Panc1 (cell line): ENCODE measurements around the gene NXPH2. TPM values are rescaled to one million over a fixed set of nuclear protein-coding genes. Genes with fewer than 3 reads are reported as not detected.

Experiments
- ATAC-seq: fragments of 200-7000 bp; cut with Tn5 transposase; 2 replicates; pipeline ENCODE4 v1.9.1; 2020; ENCODE audit warnings: mild to moderate bottlenecking, moderate library complexity
- BruUV-seq: library from RNA; stranded (reverse); fragments of 400-500 nt; replicated peaks from 2 replicates; lab custom pipeline; 2021; lab: Mats Ljungman, UMichigan
- CTCF ChIA-PET: fragments of 300-600 bp; sonication (Branson Sonifier 250); formaldehyde crosslinking; loops from one replicate; lab custom pipeline; 2022; ENCODE audit warnings: antibody characterized with exemption; lab: Charles Lee
- POLR2A ChIA-PET: fragments of 300-600 bp; sonication (Branson Sonifier 250); formaldehyde crosslinking; loops from one replicate; lab custom pipeline; 2022; ENCODE audit warnings: antibody characterized with exemption; lab: Charles Lee
- DNase-seq: peaks from one replicate; pipeline ENCODE4 v3.0.0-alpha.2; 2010; ENCODE audit warnings: low read depth, low spot score
- H3K27ac ChIP-seq: 2 replicates; pipeline ENCODE4 v1.5.1; 2011; ENCODE audit warnings: mild to moderate bottlenecking, low read length, inconsistent platforms
- H3K27me3 ChIP-seq: fragments of 200-500 bp; sonication (Bioruptor generic); 2 replicates; pipeline ENCODE4 v1.6.0; 2014; ENCODE audit warnings: low read length, inconsistent platforms; ENCODE audit not compliant: control insufficient read depth, insufficient read depth
- H3K36me3 ChIP-seq: fragments of 200-500 bp; sonication (Bioruptor generic); 2 replicates; pipeline ENCODE4 v1.5.1; 2014; ENCODE audit warnings: inconsistent platforms, mild to moderate bottlenecking, low read length, moderate library complexity; ENCODE audit not compliant: control insufficient read depth, insufficient read depth
- H3K4me1 ChIP-seq: 2 replicates; pipeline ENCODE4 v1.5.1; 2011; ENCODE audit warnings: inconsistent platforms, mild to moderate bottlenecking, low read length, moderate library complexity; ENCODE audit not compliant: control insufficient read depth, insufficient read depth
- H3K4me3 ChIP-seq, 2 experiments: 2 replicates each; pipeline ENCODE4 v1.5.1; 2011 to 2012; ENCODE audit warnings: low read depth in 2 of 2, low read length in 2 of 2, mild to moderate bottlenecking in 2 of 2, inconsistent platforms in 1 of 2, moderate library complexity in 1 of 2
- H3K9me3 ChIP-seq: fragments of 200-500 bp; sonication (Bioruptor generic); 2 replicates; pipeline ENCODE4 v1.5.1; 2014; ENCODE audit warnings: low read depth, mild to moderate bottlenecking, inconsistent platforms, low read length, moderate library complexity; ENCODE audit not compliant: control insufficient read depth, insufficient read depth
- CTCF ChIP-seq: fragments of 450-650 bp; IDR thresholded peaks from 2 replicates; pipeline ENCODE4 v1.5.1; 2017; ENCODE audit warnings: mild to moderate bottlenecking
- POLR2AphosphoS5 ChIP-seq: IDR thresholded peaks from 2 replicates; pipeline ENCODE4 v1.6.1; 2012; ENCODE audit warnings: mild to moderate bottlenecking, low read depth, low read length, moderate library complexity
- SIN3A ChIP-seq: IDR thresholded peaks from 2 replicates; pipeline ENCODE4 v1.6.1; 2012; ENCODE audit warnings: low read depth, mild to moderate bottlenecking, low read length, moderate library complexity, borderline replicate concordance; ENCODE audit not compliant: insufficient read depth
- TCF7L2 ChIP-seq: IDR thresholded peaks from 2 replicates; pipeline ENCODE4 v1.6.1; 2011; ENCODE audit warnings: mild to moderate bottlenecking, low read depth, low read length, inconsistent platforms
- in situ Hi-C: cut with HindIII; loops from 2 replicates; pipeline ENCODE4 v1.10.0; 2016; ENCODE audit warnings: low sequenced_read_pairs, low pct_unique_long_range_greater_than_20kb
- intact Hi-C: fragments of 100-400 bp; cut with micrococcal nuclease; formaldehyde crosslinking; loops from one replicate; pipeline ENCODE4 v1.10.0; 2022; ENCODE audit not compliant: unreplicated experiment
- total RNA-seq: library from RNA; stranded (reverse); gene quantifications from one replicate; pipeline ENCODE4 v1.2.1, GENCODE V29; 2021; ENCODE audit not compliant: unreplicated experiment
- TF ChIP-seq, protein P1 (sequence below), 2 experiments: IDR thresholded peaks; 2 replicates each; pipeline ENCODE4 v1.6.1; 2011 to 2012; ENCODE audit warnings: low read depth in 2 of 2, control low read depth in 1 of 2, low read length in 1 of 2, mild to moderate bottlenecking in 1 of 2, moderate library complexity in 1 of 2; ENCODE audit not compliant: insufficient read depth in 1 of 2

Gene NXPH2
- total RNA-seq, 1 experiment from 2014 or later, result 5.4 TPM

GRCh38 chr2:138723196-138723987, 56.8 kb downstream of the NXPH2 start:
- Histone ChIP-seq H3K4me3 (no peak overlapping the region), H3K9me3 (no peaks in the 10 kb centered on the region), H3K4me1 (no peaks in the 10 kb centered on the region; the same call in 1 of the 2 replicates), H3K36me3 (no peaks in the 10 kb centered on the region), H3K27ac (no peak overlapping the region), H3K27me3 (no peaks in the 10 kb centered on the region)
- TF ChIP-seq CTCF, result no peak
- TF ChIP-seq, protein P1, sequence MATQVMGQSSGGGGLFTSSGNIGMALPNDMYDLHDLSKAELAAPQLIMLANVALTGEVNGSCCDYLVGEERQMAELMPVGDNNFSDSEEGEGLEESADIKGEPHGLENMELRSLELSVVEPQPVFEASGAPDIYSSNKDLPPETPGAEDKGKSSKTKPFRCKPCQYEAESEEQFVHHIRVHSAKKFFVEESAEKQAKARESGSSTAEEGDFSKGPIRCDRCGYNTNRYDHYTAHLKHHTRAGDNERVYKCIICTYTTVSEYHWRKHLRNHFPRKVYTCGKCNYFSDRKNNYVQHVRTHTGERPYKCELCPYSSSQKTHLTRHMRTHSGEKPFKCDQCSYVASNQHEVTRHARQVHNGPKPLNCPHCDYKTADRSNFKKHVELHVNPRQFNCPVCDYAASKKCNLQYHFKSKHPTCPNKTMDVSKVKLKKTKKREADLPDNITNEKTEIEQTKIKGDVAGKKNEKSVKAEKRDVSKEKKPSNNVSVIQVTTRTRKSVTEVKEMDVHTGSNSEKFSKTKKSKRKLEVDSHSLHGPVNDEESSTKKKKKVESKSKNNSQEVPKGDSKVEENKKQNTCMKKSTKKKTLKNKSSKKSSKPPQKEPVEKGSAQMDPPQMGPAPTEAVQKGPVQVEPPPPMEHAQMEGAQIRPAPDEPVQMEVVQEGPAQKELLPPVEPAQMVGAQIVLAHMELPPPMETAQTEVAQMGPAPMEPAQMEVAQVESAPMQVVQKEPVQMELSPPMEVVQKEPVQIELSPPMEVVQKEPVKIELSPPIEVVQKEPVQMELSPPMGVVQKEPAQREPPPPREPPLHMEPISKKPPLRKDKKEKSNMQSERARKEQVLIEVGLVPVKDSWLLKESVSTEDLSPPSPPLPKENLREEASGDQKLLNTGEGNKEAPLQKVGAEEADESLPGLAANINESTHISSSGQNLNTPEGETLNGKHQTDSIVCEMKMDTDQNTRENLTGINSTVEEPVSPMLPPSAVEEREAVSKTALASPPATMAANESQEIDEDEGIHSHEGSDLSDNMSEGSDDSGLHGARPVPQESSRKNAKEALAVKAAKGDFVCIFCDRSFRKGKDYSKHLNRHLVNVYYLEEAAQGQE (IDR thresholded peaks at IDR 0.05; ENCODE audit: insufficient read depth in 1 of 2, low read depth in 2 of 2, low read length in 1 of 2), result no peak
- TF ChIP-seq TCF7L2, result no peak
- TF ChIP-seq POLR2AphosphoS5, result no peak
- TF ChIP-seq SIN3A, result no peak
- intact Hi-C loops (no loop called here), in situ Hi-C loops (no loop called here)
- no peak for DNase-seq
- BruUV-seq, result no TSS peak
- POLR2A ChIA-PET, result no interaction called here
- ATAC-seq, result no peak
- CTCF ChIA-PET, result no interaction called here

DNA sequence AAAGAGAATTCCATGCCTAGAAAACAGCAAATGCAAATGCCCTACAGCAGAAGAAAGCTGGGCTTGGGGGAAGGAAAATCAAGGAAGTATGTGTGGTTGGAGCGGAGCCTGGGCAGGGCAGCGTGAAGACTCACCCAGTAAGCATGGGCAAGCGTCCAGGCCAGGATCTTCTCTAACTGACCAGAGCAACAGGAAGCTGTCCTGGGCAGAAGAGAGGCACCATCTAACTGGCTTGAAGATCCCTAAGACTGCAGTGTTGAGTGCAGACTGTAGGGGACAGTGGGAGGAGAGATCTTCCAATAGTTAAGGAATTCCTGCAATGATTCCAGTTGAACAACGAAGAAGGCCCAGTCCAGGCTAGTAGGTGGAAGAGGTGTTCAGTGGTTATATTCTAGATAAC, 57.9 kb downstream of the NXPH2 start:
- in situ Hi-C loops (no loop called here), intact Hi-C loops (no loop called here)
- no peak overlapping the region for H3K4me3 ChIP-seq
- no TSS peak for BruUV-seq
- no peaks in the 10 kb centered on the region for H3K27me3 ChIP-seq
- H3K4me1 ChIP-seq, result no peaks in the 10 kb centered on the region; the same call in 1 of the 2 replicates
- CTCF ChIA-PET, result no interaction called here
- no peak overlapping the region for H3K27ac ChIP-seq
- TF ChIP-seq TCF7L2, result no peak
- no peak for TF ChIP-seq SIN3A
- no peak for TF ChIP-seq CTCF
- TF ChIP-seq, protein P1 (IDR thresholded peaks at IDR 0.05; ENCODE audit: insufficient read depth in 1 of 2, low read depth in 2 of 2, low read length in 1 of 2), result no peak
- no peak for TF ChIP-seq POLR2AphosphoS5
- no peak for ATAC-seq
- H3K36me3 ChIP-seq, result no peaks in the 10 kb centered on the region
- H3K9me3 ChIP-seq, result no peaks in the 10 kb centered on the region
- no peak for DNase-seq
- POLR2A ChIA-PET, result no interaction called here
